Measurements from ENCODE around the gene MED16.

The MED16 gene, protein sequence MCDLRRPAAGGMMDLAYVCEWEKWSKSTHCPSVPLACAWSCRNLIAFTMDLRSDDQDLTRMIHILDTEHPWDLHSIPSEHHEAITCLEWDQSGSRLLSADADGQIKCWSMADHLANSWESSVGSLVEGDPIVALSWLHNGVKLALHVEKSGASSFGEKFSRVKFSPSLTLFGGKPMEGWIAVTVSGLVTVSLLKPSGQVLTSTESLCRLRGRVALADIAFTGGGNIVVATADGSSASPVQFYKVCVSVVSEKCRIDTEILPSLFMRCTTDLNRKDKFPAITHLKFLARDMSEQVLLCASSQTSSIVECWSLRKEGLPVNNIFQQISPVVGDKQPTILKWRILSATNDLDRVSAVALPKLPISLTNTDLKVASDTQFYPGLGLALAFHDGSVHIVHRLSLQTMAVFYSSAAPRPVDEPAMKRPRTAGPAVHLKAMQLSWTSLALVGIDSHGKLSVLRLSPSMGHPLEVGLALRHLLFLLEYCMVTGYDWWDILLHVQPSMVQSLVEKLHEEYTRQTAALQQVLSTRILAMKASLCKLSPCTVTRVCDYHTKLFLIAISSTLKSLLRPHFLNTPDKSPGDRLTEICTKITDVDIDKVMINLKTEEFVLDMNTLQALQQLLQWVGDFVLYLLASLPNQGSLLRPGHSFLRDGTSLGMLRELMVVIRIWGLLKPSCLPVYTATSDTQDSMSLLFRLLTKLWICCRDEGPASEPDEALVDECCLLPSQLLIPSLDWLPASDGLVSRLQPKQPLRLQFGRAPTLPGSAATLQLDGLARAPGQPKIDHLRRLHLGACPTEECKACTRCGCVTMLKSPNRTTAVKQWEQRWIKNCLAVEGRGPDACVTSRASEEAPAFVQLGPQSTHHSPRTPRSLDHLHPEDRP

DNA sequence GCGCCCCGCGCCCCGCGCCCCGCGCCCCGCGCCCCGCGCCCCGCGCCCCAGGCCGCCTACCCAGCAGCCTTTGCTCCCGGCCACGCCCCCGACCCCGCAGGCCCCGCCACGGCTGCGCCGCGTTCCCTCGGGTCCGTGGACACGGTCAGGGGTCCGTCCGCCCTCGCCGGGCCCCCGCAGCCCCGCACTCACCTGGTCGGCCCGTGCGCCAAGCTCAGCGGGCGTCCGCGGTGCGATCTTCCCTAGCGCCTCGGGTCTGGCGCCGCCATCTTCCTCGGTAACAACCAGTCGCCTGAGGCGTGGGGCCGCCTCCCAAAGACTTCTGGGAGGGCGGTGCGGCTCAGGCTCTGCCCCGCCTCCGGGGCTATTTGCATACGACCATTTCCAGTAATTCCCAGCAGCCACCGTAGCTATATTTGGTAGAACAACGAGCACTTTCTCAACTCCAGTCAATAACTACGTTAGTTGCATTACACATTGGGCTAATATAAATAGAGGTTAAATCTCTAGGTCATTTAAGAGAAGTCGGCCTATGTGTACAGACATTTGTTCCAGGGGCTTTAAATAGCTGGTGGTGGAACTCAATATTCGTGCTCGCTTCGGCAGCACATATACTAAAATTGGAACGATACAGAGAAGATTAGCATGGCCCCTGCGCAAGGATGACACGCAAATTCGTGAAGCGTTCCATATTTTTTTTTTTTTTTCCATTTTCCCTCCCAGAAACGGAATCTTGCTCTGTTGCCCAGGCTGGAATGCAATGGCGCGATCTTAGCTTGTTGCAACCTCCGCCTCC is at the start of gene MED16, which contains the start of gene RNU6-9:
MED16 (minus strand) TSS at position 294 of the 796 bp plus-strand sequence. CDS start 2,056 bp downstream, outside the sequence.
RNU6-9 (plus strand) TSS at position 591 of the 796 bp plus-strand sequence.
- no peaks in the 10 kb centered on the region for H3K9me3 Mint-ChIP-seq
- TF ChIP-seq CTCF (IDR thresholded peaks at IDR 0.05; ENCODE audit: unreplicated experiment in 3 of 3): no peak
- H3K4me3 Mint-ChIP-seq: peak within 1 kb of the TSS; percentile 93 to 96 (median 96)
- H3K27ac Mint-ChIP-seq: peak within 1 kb of the TSS; percentile 99 to 100 (median 100)
- peaks cover 5% of the 10 kb centered on the region for H3K4me1 Mint-ChIP-seq
- no peaks in the 10 kb centered on the region for H3K27me3 Mint-ChIP-seq (ENCODE audit: low read depth)
- H3K36me3 Mint-ChIP-seq (ENCODE audit: low read depth): peaks cover 15% of the 10 kb centered on the region

DNA sequence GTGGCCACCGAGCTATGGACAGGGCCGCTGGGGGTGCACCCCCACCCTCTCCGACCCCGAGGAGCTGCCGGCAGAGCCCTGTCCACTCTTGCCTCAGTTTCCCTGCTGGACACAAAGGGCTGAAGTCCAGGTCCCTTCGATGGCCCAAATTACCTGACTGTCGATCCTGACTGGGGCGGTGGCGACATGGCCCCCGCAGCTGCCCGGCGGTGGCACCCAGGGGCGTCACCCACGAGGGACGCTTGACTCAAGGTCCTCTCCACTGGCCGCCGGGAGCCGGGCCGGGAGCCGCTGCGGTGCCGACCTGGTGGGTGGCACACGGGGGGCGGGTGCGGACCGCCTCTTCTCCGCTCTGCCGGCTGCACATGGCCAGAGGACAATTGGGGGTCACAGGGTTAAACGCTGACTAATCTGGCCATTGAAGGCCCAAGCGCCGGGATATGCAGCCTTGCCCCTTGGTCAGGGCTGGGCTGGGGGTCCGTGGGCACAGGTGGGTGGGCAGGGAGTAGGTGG is 49.2 kb upstream of the MED16 start:
- Mint-ChIP-seq H3K36me3 (ENCODE audit: low read depth) (peaks cover 49% of the 10 kb centered on the region), H3K4me3 (no peak overlapping the region), H3K27me3 (ENCODE audit: low read depth) (no peaks in the 10 kb centered on the region), H3K9me3 (no peaks in the 10 kb centered on the region), H3K27ac (no peak overlapping the region), H3K4me1 (peaks cover 29% of the 10 kb centered on the region)
- TF ChIP-seq CTCF (IDR thresholded peaks at IDR 0.05; ENCODE audit: unreplicated experiment in 3 of 3): no peak

- no peak for TF ChIP-seq CTCF (IDR thresholded peaks at IDR 0.05; ENCODE audit: unreplicated experiment in 3 of 3)
- H3K9me3 Mint-ChIP-seq: no peaks in the 10 kb centered on the region
- peaks cover 29% of the 10 kb centered on the region for H3K4me1 Mint-ChIP-seq
- peak overlapping the region; percentile 62 to 86 (median 81) for H3K27ac Mint-ChIP-seq
- no peaks in the 10 kb centered on the region for H3K27me3 Mint-ChIP-seq (ENCODE audit: low read depth)
- peaks cover 55% of the 10 kb centered on the region for H3K36me3 Mint-ChIP-seq (ENCODE audit: low read depth)
- H3K4me3 Mint-ChIP-seq: peak overlapping the region in 1 of 3 experiments; percentile 10
These were observed 48.5 kb upstream of the MED16 start for GRCh38 chr19:941292-942132.

DNA sequence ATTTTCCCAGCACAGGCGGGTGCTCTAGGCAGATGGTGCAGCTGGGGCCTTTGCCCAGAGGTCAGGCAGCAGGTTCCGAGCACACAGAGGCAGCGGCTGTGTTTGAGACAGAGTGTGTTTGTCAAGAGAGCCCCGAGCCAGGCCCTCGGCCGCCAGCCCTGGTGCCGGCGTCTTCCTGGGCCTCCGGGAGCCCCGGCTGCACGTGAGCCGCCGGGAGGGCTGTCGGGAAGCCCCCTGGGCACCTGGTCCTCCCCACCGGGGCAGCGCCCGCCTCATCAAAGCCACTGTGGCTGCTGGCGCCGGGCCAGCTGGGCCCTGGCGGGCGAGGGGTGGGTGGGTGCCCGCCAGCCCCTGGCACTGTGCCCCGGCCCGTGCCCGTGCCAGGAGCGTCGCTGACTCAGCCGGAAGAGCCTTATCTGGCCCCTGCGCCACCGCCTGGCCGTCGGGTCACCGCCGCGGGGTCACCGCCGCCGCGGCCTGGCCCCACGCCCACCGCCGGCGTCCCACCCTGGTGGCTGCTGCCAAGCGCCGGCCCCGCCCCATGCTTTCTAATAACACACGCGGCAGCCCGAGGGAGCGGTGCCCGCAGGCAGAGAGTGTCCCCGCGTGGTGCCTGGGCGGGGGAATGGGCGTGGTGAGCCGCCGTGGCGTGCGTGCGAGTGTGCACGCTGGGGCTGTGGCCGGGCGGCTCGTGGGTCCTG is 47.8 kb upstream of the MED16 start:
- no peak for TF ChIP-seq CTCF (IDR thresholded peaks at IDR 0.05; ENCODE audit: unreplicated experiment in 3 of 3)
- peaks cover 55% of the 10 kb centered on the region for H3K36me3 Mint-ChIP-seq (ENCODE audit: low read depth)
- H3K4me3 Mint-ChIP-seq: no peak overlapping the region
- H3K4me1 Mint-ChIP-seq: peaks cover 29% of the 10 kb centered on the region
- peak overlapping the region; percentile 74 to 95 (median 80) for H3K27ac Mint-ChIP-seq
- H3K9me3 Mint-ChIP-seq: no peaks in the 10 kb centered on the region
- no peaks in the 10 kb centered on the region for H3K27me3 Mint-ChIP-seq (ENCODE audit: low read depth)
